Neural progenitor cell (in vitro differentiated cells): ENCODE measurements around the gene ITPR2. TPM values are rescaled to one million over a fixed set of nuclear protein-coding genes. Genes with fewer than 3 reads are reported as not detected.
A peak's percentile ranks its signal among the peaks of the same experiment; 100 is the strongest.

ENCODE experiments used
- DNase-seq: peaks from one replicate; pipeline ENCODE4 v3.0.0-alpha.2; 2016; ENCODE audit warnings: low spot score
- H2AFZ ChIP-seq: fragments of 200-600 bp; sonication (generic); replicated peaks from 2 replicates; pipeline ENCODE4 v1.6.1; 2016; ENCODE audit warnings: antibody characterized with exemption
- H3F3A ChIP-seq: fragments of 200-600 bp; sonication (generic); 2 replicates; pipeline ENCODE4 v1.6.1; 2016; ENCODE audit warnings: antibody characterized with exemption, low read depth
- H3K27ac ChIP-seq: fragments of 200-600 bp; sonication (generic); 2 replicates; pipeline ENCODE4 v1.5.1; 2016; ENCODE audit warnings: mild to moderate bottlenecking
- H3K27me3 ChIP-seq: fragments of 200-600 bp; sonication (generic); 2 replicates; pipeline ENCODE4 v1.6.1; 2016; ENCODE audit warnings: mild to moderate bottlenecking, moderate library complexity
- H3K36me3 ChIP-seq: fragments of 200-600 bp; sonication (generic); 2 replicates; pipeline ENCODE4 v1.5.1; 2016
- H3K4me1 ChIP-seq: fragments of 200-600 bp; sonication (generic); 2 replicates; pipeline ENCODE4 v1.6.1; 2016; ENCODE audit warnings: mixed run types
- H3K4me2 ChIP-seq: fragments of 200-600 bp; sonication (generic); 2 replicates; pipeline ENCODE4 v1.6.1; 2016
- H3K4me3 ChIP-seq: fragments of 200-600 bp; sonication (generic); 2 replicates; pipeline ENCODE4 v1.5.1; 2016
- H3K79me2 ChIP-seq: fragments of 200-600 bp; sonication (generic); 2 replicates; pipeline ENCODE4 v1.6.1; 2016; ENCODE audit warnings: low read depth
- H3K9ac ChIP-seq: fragments of 200-600 bp; sonication (generic); 2 replicates; pipeline ENCODE4 v1.6.1; 2016
- H3K9me3 ChIP-seq: fragments of 200-600 bp; sonication (generic); 2 replicates; pipeline ENCODE4 v1.5.1; 2016; ENCODE audit warnings: low read depth
- H4K20me1 ChIP-seq: fragments of 200-600 bp; sonication (generic); 2 replicates; pipeline ENCODE4 v1.6.1; 2016; ENCODE audit warnings: low read depth
- H3K27ac Mint-ChIP-seq: 3 replicates; pipeline ENCODE4 v1.8.0; 2021; ENCODE audit warnings: mixed read lengths
- H3K27me3 Mint-ChIP-seq: 2 replicates; pipeline ENCODE4 v1.8.0; 2022; ENCODE audit warnings: low read depth, mild to moderate bottlenecking, inconsistent platforms, moderate library complexity, mixed read lengths; ENCODE audit not compliant: insufficient read depth
- H3K36me3 Mint-ChIP-seq: 3 replicates; pipeline ENCODE4 v1.8.0; 2021; ENCODE audit warnings: mixed read lengths
- H3K4me1 Mint-ChIP-seq: 3 replicates; pipeline ENCODE4 v1.8.0; 2021; ENCODE audit warnings: mixed read lengths
- H3K4me3 Mint-ChIP-seq: 3 replicates; pipeline ENCODE4 v1.8.0; 2021; ENCODE audit warnings: mild to moderate bottlenecking, moderate library complexity, mixed read lengths
- H3K9me3 Mint-ChIP-seq: 3 replicates; pipeline ENCODE4 v1.8.0; 2020; ENCODE audit warnings: mixed read lengths
- CTCF ChIP-seq: fragments of 200-600 bp; sonication (generic); IDR thresholded peaks from 2 replicates; pipeline ENCODE4 v1.5.1; 2017; ENCODE audit warnings: antibody characterized with exemption, mild to moderate bottlenecking
- EZH2 ChIP-seq: fragments of 200-600 bp; sonication (generic); IDR thresholded peaks from 2 replicates; pipeline ENCODE4 v1.6.1; 2017; ENCODE audit warnings: antibody characterized with exemption, mild to moderate bottlenecking, moderate library complexity
- EZH2phosphoT487 ChIP-seq: fragments of 200-600 bp; sonication (generic); IDR thresholded peaks from 2 replicates; pipeline ENCODE4 v1.6.1; 2017; ENCODE audit warnings: antibody characterized with exemption
- total RNA-seq: library from RNA; depleted of rRNA; stranded (reverse); fragments of >200 nt; gene quantifications from 2 replicates; pipeline ENCODE4 v1.2.3, GENCODE V29; 2015; ENCODE audit warnings: low replicate concordance

Gene ITPR2
- total RNA-seq, 1 donor from 2014 or later: 11.4 TPM

GRCh38 chr12:26340649-26341048 lies 492.3 kb downstream of the ITPR2 start:
- Mint-ChIP-seq H3K4me3 (no peak overlapping the region), H3K4me1 (peaks cover 44% of the 10 kb centered on the region), H3K27ac (no peak overlapping the region), H3K9me3 (no peaks in the 10 kb centered on the region), H3K36me3 (no peaks in the 10 kb centered on the region), H3K27me3 (peaks cover 2% of the 10 kb centered on the region)
- Histone ChIP-seq H3K4me3 (no peak overlapping the region), H3K9me3 (no peaks in the 10 kb centered on the region), H3K9ac (no peak overlapping the region), H3F3A (no peaks in the 10 kb centered on the region), H3K79me2 (no peaks in the 10 kb centered on the region), H3K36me3 (no peaks in the 10 kb centered on the region), H3K27ac (no peak overlapping the region), H4K20me1 (no peaks in the 10 kb centered on the region), H2AFZ (no peak overlapping the region), H3K4me2 (no peak overlapping the region), H3K27me3 (no peaks in the 10 kb centered on the region), H3K4me1 (peaks cover 10% of the 10 kb centered on the region)
- no peak for DNase-seq
- TF ChIP-seq EZH2 (no peak), EZH2phosphoT487 (no peak)

- peak overlapping the region; percentile 52 for H3K27ac Mint-ChIP-seq
- Histone ChIP-seq H3K27ac (no peak overlapping the region), H3K9ac (no peak overlapping the region), H3K4me2 (no peak overlapping the region), H3F3A (no peaks in the 10 kb centered on the region), H3K79me2 (no peaks in the 10 kb centered on the region), H3K4me1 (peaks cover 10% of the 10 kb centered on the region), H3K4me3 (no peak overlapping the region), H3K27me3 (no peaks in the 10 kb centered on the region), H2AFZ (no peak overlapping the region), H4K20me1 (no peaks in the 10 kb centered on the region), H3K36me3 (no peaks in the 10 kb centered on the region), H3K9me3 (no peaks in the 10 kb centered on the region)
- TF ChIP-seq EZH2 (no peak), CTCF (no peak), EZH2phosphoT487 (no peak)
- peaks cover 44% of the 10 kb centered on the region for H3K4me1 Mint-ChIP-seq
- DNase-seq: no peak
- H3K9me3 Mint-ChIP-seq: no peaks in the 10 kb centered on the region
- H3K27me3 Mint-ChIP-seq: peaks cover 2% of the 10 kb centered on the region
- H3K4me3 Mint-ChIP-seq: no peak overlapping the region
- H3K36me3 Mint-ChIP-seq: no peaks in the 10 kb centered on the region
Measured at GRCh38 chr12:26339976-26340375, 493.0 kb downstream of the ITPR2 start.

GRCh38 chr12:26338586-26339572 lies 494.1 kb downstream of the ITPR2 start:
- Mint-ChIP-seq H3K4me3 (no peak overlapping the region), H3K9me3 (no peaks in the 10 kb centered on the region), H3K4me1 (peaks cover 44% of the 10 kb centered on the region), H3K27ac (peak overlapping the region; percentile 93), H3K27me3 (peaks cover 2% of the 10 kb centered on the region), H3K36me3 (no peaks in the 10 kb centered on the region)
- Histone ChIP-seq H3K79me2 (no peaks in the 10 kb centered on the region), H3K9me3 (no peaks in the 10 kb centered on the region), H3F3A (no peaks in the 10 kb centered on the region), H4K20me1 (no peaks in the 10 kb centered on the region), H3K4me3 (no peak overlapping the region), H3K9ac (no peak overlapping the region), H3K36me3 (no peaks in the 10 kb centered on the region), H3K27me3 (no peaks in the 10 kb centered on the region), H3K4me1 (peaks cover 10% of the 10 kb centered on the region), H2AFZ (peak overlapping the region; percentile 19), H3K4me2 (no peak overlapping the region), H3K27ac (no peak overlapping the region)
- no peak for DNase-seq
- TF ChIP-seq EZH2phosphoT487 (no peak), EZH2 (no peak), CTCF (no peak)

GRCh38 chr12:26335651-26336050 lies 497.3 kb downstream of the ITPR2 start:
- Histone ChIP-seq H4K20me1 (no peaks in the 10 kb centered on the region), H3K9me3 (no peaks in the 10 kb centered on the region), H3K9ac (no peak overlapping the region), H3K4me2 (no peak overlapping the region), H3K27ac (no peak overlapping the region), H3F3A (no peaks in the 10 kb centered on the region), H2AFZ (no peak overlapping the region), H3K4me1 (no peaks in the 10 kb centered on the region), H3K36me3 (no peaks in the 10 kb centered on the region), H3K27me3 (no peaks in the 10 kb centered on the region), H3K4me3 (no peak overlapping the region), H3K79me2 (no peaks in the 10 kb centered on the region)
- H3K4me3 Mint-ChIP-seq: no peak overlapping the region
- H3K27me3 Mint-ChIP-seq: no peaks in the 10 kb centered on the region
- H3K27ac Mint-ChIP-seq: no peak overlapping the region
- no peak for DNase-seq
- no peaks in the 10 kb centered on the region for H3K36me3 Mint-ChIP-seq
- TF ChIP-seq EZH2 (no peak), EZH2phosphoT487 (no peak), CTCF (no peak)
- no peaks in the 10 kb centered on the region for H3K9me3 Mint-ChIP-seq
- H3K4me1 Mint-ChIP-seq: peaks cover 28% of the 10 kb centered on the region
